ENCODE measurements around the gene FADS1.

The FADS1 gene

GRCh38 chr11:61817471-61818202 lies 834 bp upstream of the FADS1 start:
- DNase-seq = no peak

GRCh38 chr11:61815790-61816735 lies 740 bp downstream of the FADS1 start:
- DNase-seq = no peak

GRCh38 chr11:61814958-61815789 lies 1.6 kb downstream of the FADS1 start:
- DNase-seq = no peak

GRCh38 chr11:61814247-61814957 lies 2.4 kb downstream of the FADS1 start:
- no peak for DNase-seq

GRCh38 chr11:61812736-61813411 lies 3.9 kb downstream of the FADS1 start:
- DNase-seq = no peak

- DNase-seq = no peak
Measured at GRCh38 chr11:61811831-61812230, 5.0 kb downstream of the FADS1 start.

GRCh38 chr11:61810671-61811175 lies 6.1 kb downstream of the FADS1 start:
- DNase-seq = no peak

- DNase-seq = no peak
Measured at GRCh38 chr11:61806785-61807184, 10.0 kb downstream of the FADS1 start.

GRCh38 chr11:61805146-61805545 lies 11.7 kb downstream of the FADS1 start:
- no peak for DNase-seq

- DNase-seq = no peak
Measured at GRCh38 chr11:61803889-61804647, 12.7 kb downstream of the FADS1 start.

GRCh38 chr11:61802605-61803004 lies 14.2 kb downstream of the FADS1 start:
- DNase-seq = no peak

- no peak for DNase-seq
Measured at GRCh38 chr11:61800331-61801281, 16.2 kb downstream of the FADS1 start.

GRCh38 chr11:61799665-61800284 lies 17.0 kb downstream of the FADS1 start:
- DNase-seq = no peak

GRCh38 chr11:61797263-61797944 lies 19.4 kb downstream of the FADS1 start:
- DNase-seq = peak; percentile 62

GRCh38 chr11:61795876-61796526 lies 20.8 kb downstream of the FADS1 start:
- no peak for DNase-seq

GRCh38 chr11:61795459-61795858 lies 21.3 kb downstream of the FADS1 start:
- no peak for DNase-seq

- DNase-seq = no peak
Measured at GRCh38 chr11:61794579-61794978, 22.2 kb downstream of the FADS1 start.

GRCh38 chr11:61793829-61794204 lies 23.0 kb downstream of the FADS1 start:
- DNase-seq = no peak
